ENCODE data around the gene PIP5KL1.

Gene PIP5KL1

DNA sequence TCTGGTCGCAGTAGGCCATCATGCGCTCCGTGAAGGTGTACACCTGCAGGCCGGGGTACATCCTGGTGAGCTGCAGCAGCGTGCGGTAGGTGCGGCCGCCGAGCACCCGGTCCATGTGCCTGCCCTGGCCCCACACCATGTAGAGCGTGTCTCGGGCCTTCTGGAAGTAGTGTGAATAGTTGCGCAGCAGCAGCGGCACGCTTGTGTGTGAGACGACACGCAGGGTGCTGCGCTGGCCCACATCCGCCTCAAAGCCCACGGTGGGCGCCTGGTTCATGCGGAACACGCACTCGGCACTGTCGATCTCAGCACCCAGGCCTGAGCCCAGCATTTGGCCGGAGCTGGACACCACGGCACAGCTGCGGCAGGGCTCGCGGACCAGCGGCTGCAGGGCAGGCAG lies 18.3 kb downstream of the PIP5KL1 start:
- no peak for DNase-seq

DNA sequence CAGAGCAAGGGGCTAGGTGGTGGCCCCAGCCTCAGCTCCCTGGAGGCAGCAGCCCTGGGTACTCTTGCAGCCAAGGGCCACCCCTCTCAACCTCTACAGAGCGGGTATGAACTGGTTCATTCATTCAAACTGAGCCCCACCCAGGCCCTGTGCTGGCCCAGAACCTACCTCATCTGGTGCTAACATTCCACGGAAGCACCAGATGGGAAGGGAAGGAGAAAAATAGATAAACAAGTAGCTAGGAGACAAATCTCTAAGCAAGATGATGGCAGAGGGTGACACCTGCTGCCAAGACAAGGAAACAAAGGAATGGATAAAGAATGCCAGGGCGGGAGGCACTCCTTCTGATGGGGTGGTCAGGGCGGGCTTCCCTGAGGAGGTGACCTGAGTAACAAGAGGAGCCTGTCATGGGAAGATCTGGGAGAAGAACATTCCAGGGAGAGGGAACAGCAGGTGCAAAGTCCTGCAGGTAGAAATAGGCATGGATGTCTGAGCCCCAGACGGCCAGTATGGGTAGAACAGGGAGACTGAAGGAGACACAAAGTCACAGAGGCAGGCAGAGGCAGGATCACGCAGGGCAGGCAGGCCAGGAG lies 19.9 kb downstream of the PIP5KL1 start:
- DNase-seq = no peak

DNA sequence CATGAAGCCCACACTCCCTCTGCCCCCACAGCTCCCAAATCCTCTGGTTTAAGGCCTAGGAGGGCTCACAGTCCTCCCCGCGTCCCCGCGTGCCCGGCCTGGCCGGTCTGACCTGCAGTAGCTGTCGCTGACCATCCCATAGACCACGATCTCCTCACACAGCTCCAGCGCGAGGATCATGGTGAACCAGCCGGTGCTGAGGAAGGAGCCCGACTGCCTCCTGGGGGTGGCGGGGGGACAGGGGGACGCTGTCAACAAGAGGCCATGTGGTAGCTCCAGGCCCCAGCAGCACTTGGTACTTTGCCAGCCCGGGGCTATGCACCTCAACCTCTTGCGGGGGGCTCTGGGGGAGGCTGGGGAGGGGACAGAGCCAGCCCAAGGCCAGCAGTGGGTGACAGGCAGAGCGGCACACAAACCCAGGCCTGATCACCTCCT lies 20.7 kb downstream of the PIP5KL1 start:
- no peak for DNase-seq

DNA sequence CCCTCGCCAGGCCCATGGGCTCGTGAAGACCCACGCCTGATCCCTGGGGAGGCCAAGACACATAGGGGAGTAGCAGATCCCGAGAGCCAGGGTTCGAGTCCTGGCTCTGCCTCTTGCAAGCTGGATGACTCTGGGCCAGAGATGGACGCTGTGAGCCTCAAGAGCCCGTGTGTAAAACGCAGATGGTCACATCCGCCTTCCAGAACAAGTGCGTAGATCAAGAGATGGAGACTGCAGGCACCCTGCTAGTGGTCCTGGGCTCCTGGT lies 22.0 kb downstream of the PIP5KL1 start:
- DNase-seq = no peak

DNA sequence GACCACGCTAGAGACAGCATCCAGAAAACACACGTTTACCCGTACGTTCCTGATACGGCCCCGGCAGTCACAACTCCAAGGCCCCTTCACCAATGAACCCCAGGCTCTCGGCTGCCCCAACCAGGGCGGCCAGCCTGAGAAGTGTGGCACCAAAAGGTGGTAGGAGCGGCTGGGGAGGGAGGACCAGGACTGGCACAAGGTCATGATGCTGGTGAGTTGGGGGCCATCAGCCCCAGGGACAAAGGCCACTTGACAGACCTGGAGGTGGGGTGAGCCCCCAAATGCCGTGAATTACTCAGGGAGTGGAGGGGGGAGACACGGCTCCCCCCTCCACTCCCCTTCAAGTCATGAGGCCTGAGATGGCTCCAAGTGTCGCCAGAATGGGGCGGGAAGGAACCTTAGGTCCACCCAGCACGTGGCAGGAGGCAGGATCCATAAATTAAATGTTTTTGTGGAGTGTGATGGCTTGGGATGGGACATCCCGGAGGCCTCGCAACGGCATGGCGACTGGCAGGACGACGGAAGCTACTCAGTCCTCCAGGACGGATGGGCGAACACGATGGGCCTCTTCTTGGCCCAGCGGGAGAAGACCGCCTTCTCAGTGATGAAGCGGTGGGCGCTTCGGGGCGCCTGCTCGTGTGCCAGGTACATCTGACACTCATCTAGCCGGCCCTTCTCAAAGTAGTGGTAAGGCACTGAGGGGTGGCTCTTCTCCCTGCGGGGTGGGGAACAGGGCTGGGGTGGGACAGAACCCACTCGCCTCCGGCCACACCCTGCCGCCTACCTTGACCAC lies 22.5 kb downstream of the PIP5KL1 start:
- no peak for DNase-seq

DNA sequence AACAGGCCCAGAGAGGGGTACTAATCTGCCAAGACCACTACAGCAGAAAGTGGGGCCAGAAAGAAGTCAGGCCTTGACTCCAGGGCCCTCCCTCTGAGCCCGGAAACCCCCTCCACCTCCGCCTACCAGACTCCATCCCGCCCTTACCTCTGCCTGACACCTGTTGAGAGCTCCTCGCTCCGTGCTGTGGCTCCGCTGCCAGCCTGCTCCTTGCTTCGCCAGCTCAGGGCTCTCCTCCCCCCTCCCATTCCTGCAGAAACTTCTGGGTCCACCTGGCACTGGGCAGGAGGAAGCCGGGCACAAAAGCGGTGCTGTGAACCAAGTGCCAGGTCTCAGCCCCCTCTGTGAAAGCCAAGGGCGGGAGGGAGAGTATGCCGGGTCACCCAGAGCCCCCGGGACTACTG lies 24.8 kb downstream of the PIP5KL1 start:
- DNase-seq = peak; percentile 27 to 35

DNA sequence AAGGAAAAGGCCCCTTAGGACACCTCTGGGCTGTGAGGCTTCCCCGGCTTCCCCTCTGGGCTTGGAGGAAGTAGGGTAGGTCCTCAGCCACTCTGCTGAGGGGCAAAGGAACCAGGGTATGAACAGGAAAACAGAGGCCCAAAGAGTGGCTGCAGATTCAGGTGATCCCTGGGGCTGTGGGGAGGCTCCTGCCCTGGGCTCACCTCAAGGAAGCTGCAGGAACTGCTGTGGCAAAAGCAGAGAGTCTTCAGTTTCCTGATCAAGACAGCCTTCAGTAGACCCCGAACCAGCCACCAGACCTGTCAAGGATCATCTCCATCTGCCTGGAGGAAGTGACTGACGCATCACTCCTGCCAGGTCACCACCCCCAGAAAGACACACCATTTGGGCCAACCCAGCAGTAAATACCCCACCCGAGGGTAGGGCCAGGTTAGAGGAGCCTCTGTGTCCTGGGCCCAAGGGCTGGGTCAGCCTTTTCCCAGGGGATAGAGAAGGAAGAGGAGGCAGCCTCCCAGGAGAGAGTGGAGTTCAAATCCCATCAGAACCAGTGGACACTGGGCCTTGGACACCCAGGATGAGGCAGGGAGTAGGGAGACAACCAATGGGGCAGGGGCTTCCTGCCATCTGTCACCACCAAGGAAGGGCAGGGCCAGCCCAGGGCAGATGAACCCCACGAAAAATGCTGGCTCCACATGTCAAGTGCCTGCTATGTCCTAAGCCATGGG lies 25.4 kb downstream of the PIP5KL1 start:
- no peak for DNase-seq

DNA sequence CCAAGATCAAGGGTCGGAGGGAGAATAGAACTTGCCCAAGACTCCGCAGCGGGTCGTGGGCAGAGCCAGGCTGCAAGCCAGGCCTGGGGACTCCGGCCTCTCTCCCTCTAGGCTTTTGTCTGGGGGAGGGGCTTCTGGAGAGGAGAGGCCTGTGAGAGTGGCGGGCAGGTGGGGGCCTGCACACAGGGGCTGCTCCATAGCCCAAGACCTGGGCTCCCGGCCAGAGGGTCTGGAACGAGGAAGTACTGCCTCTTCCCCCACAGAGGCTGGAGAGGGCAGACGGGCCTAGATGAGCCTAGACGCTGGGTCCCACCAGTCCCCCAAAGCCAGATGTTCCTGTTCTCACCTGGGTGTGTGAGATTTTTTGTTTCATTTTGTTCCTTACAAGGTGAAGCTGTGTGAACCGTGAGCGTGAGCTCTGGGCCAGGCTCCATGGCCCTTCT lies 26.0 kb downstream of the PIP5KL1 start:
- no peak for DNase-seq

DNA sequence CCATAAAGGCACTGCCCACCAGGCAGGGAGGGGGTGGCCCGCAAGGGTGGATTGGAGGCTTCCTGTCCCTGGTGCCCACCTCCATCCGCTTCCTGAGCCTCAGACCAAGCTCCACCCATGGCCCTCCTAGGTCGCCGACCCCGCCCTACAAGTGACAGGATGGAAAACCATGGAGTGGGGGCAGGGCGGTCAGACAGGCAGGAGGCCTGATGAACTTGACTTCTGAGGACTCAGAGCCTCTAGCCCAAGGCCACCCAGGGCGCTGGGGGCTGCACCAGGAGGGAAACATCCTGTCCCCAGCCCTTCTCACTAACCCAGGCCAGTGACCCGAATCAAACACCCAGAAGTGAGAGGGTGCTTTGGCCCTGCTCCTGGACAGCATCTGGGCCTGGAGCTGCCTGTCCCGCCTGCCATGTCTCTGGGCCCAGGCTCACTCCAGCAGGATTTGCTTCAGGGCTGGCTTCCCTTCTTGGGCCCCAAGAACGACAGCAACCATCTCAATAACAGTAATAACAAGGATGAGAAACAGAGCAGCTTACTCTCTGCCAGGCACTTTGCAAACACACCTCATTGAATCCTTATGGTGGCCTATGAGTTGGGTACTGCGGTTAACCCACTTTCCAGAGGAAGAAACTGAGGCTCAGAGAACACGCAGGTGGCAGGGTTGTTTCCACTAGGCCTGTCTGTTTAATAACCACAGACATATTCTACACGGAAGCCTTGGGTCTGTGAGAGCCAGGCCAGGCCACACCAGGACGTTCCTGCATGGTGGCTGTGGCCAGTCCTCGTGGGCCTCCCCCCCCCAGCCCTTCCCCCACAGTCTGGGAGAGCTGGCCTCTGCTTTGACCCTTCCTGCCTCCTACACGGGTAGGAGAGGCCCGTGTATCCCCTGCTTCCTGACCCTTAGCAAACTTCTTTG lies 26.8 kb downstream of the PIP5KL1 start:
- DNase-seq = no peak

DNA sequence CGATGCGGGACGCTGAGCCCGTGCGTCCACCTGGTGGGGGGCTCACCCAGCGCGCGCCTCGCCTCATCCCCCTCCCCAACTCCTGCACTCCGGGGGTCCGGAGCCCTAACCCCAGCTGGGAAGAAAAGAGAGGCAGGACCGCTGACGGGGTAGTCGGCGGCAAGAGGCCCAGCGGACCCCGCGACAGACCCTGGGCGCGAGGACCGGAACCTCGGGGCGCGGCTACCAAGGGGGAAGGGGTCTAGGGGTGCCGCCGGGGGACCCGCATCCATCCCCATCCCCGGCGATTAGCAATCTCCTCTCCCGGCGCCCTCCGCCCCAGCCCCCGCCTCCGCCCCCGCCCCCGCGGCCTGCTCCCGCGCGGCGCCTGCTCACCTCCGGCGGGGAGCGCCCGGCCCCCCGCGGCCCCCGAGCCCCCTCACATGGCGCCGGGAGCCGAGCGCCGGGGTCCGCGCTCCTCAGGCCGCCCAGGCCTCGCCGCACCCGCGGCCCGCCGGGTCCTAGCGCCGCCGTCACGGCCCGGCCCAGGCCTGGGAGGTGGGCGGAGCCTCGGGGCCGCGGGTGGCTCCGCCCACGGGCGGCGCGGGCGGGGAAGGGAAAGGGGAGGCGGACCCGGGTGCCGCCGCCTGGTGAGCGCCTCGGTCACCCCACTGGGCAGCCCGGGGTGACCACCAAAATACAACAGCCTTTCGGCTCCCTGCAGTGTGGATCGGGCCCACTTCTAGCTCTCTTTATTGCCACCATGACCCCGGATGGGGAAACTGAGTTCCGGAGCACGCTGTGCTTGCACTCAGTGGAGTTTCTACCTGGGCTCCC lies 31.2 kb downstream of the PIP5KL1 start, which contains the start of gene ST6GALNAC6:
Gene ST6GALNAC6 (minus strand): TSS at position 476 of the 816 bp plus-strand sequence. CDS start 1,622 bp downstream, outside the sequence.
- DNase-seq = peak; percentile 66 to 70

DNA sequence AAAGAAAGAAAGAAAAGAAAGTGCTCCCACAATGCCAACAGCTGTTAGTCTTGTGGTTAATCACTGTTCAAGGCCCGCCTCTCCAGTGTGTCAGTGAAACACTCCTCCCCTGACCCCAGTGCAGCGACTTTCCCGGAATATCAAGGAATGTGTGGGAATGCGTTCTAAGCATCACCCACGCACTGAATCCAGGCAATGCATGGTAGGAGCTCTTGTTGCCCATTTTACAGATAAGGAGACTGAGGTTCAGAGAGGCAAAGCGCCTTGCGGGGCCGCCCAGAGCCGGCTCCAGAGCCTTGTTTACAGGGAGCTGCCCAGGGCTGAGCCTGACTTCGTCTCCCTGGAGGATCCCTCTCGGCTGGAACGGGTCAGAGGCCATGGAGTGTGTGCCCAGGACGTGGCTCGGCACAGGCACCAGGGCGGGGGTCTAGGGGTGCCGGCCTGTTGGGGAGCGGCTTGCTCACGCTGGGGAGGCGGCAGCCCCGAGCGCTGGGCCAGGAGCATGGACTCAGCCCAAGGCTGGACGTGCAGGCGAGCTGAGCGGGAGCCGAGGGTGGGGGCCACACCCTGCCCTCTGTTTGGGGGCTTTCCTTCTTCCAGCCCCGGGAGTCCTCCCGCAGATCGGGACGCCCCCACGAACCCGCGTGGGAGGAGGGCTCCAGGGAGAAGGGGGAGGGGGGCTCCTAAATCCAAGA lies 32.0 kb downstream of the PIP5KL1 start:
- DNase-seq = no peak

DNA sequence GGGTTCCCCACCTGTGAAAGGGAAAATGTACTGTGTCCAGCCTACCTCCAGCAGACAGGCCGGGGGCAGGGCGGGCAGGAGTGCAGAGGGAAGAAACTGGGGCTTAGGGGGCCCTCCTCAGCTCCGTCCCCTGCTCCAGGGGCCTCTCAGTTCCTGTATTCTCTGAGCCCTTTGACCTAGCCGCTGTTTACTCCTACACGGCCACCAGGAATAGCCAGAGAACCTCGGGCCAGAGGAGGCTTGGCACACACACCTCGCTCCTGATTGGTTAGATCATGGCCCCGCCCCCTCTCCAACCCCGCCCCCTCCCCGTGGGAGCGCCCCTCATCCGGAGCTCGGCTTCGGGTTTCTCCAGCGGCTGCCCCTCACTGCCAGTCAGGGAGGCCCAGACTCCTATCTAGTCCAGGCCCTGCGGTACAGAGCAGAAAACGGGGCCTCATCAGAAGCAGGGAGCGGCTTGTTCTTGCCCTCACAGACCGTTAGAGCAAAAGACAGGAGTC lies 33.3 kb downstream of the PIP5KL1 start:
- DNase-seq = peak; percentile 61 to 81

DNA sequence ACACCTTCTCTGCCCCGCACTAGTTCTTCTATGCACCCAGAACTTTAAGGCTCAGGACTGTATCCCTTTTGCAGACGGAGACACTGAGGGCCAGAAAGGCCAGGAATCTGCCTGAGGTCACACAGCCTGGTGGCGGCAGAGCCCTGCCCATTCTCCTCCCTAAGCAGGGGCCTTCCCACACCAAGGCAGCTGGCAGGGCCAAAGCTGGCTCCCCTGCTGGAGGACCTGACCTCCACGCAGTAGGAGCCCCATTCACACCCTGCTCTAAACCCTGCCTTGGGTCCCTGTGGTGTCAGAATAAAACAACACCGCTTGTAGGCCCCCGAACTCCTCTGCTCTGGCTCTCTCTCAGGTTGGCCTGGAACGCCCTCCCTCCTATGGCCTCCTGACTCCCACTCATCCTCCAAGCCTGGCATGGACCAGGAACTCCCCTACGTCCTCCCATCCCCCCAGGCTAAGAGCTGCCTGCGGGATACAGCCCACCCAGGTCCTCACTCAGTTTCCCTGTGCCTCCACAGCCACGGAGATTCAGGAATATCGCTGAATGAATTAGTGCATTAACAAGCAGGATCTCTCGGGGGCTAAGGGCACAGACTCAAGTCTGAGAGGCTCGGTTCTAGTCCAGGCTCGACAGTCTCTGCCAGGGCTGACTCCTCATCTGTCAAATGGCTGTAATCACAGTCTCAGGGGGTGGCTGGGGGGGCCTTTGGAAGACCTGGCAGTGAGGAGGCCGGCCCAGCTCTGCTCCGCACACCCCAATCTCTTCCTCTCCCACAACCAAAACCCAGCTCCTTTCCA lies 34.0 kb downstream of the PIP5KL1 start:
- no peak for DNase-seq

DNA sequence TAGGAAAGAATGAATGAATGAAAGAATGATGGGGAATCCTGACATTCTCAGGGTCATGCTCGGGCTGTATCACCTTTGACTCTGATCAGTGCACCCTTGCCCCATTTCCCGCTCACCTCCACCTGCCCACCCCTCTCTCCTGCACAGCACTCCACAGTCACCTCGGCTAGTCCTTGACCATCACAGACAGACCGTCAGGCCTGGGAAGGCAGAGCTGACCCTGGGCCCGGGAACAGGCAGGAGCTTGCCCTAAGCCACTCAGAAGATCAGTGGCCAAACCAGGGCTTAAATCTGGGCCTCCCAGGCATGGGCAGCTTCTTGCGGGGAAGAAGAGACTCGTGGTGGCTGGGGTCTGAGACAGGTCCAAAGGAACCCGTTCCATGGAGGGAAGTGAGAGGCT lies 34.8 kb downstream of the PIP5KL1 start:
- no peak for DNase-seq

DNA sequence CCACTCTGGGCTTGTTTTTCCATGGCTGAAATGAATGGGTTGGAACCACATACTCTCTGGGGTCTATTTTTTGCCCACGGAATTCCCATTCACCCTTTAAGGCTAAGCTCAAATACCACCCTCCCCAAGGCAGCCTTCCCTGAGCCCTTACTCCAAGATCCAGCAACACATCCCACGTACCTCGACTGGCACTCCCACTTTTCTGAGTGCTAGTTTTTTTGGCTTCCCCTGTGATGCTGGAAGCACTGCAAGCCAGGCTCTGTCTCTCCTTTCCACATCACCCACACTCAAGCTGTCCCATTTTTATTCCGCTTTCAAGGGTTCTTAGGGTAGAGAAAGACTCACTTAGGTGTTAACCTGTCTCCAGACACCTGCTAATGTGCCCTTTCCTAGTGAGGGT lies 37.2 kb downstream of the PIP5KL1 start:
- DNase-seq = peak in 1 of 2 donors; percentile 55

DNA sequence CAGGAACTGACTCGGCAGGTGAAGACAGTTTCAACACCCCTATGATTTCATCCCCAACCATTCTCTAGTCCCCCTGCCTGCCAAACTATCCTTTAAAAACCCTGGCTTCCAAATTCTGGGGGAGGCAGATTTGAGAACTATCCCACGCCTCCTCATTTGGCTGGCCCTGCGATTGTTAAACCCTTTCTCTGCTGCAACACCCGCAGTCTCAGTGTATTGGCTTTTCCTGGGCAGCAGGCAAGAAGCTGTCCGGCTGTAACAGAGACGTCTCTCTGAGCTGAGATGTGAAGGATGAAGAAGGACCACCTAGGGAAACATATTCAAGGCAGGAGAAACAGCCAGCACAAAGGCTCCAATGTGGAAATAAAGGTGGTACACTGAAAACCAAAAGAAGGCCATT lies 37.7 kb downstream of the PIP5KL1 start:
- DNase-seq = no peak

DNA sequence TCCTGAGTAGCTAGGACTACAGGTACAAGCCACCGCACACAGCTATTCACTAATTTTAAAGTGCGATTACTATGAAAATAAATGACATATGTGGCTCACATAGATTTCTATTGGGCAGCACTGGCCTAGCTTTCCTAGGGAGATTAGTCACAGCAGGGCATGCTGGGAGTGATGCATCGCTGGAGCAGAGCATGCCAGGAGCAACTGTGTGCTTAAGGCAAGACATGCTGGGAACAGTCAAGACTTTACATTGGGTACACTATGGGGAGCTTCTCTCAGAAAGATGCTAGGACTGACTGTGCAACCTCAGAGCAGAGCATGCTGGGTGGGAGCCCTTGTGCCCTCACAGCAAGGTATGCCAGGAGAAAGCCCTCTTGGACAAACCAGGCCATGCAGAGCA lies 40.5 kb downstream of the PIP5KL1 start:
- DNase-seq = no peak

DNA sequence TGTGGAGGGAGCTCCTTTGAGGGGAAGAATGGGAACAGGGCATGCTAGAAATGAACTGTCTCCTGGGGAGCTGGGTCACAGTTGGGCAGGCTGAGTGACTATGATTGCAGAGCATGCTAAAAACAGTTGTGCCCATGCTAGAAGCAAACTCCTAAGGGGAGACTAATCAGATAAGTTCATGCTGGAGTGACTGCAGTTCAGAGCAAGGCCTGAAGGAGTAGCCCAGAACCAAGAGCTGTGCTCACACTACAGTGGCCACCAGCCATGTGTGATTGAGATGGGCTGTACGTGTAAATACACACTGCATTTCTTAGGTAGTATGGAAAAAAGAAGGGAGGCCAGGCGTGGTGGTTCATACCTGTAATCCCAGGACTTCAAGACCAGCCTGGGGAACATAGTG lies 42.8 kb downstream of the PIP5KL1 start:
- no peak for DNase-seq

DNA sequence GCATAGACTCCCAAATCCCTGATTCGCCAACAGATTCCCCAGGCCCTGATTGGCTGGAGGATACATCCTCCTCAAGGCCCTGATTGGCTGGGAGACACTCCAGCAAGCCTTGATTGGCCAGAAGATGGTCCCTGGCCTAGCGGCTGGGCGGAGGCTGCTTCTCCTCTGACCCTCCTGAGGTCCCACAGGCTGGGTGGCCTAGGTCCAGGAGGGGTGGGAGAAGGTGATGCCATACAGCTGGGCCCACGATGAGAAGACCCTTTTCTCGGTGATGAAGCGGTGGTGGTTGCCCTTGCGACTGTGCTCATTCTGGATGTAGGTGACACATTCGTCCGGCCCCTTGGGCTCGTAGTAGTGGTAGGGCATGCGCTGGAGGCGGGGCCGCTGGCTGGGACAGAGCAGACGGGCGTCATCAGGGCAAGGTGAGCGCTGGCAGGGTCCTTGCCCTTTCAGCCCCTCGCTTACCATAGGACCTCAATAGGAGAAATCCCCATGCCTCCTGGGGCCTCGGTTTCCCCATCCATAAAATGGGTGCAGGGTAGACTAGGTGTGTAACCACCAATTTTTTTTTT lies 44.1 kb downstream of the PIP5KL1 start:
- DNase-seq = no peak

Data from hippocampal formation (tissue), 2 donors.